Ovary (tissue), 9 donors: ENCODE results near the gene GCHFR. TPM values are rescaled to one million over a fixed set of nuclear protein-coding genes. Genes with fewer than 3 reads are reported as not detected.

Experiments used
- DNase-seq, 5 donors: peaks; one replicate each; pipeline ENCODE4 v3.0.0-alpha.2; 2019 to 2020
- H3K27ac ChIP-seq, 2 donors: fragments of 200-600 bp; one replicate each; pipeline versions ENCODE4 v1.5.1 to v1.8.0; 2019 to 2022
- H3K27me3 ChIP-seq: fragments of 200-600 bp; one replicate; pipeline ENCODE4 v1.8.0; 2022
- H3K36me3 ChIP-seq: fragments of 200-600 bp; sonication (generic); one replicate; pipeline ENCODE4 v1.5.1; 2019
- H3K4me1 ChIP-seq: one replicate; pipeline ENCODE4 v1.8.1; 2013; ENCODE audit warnings: mild to moderate bottlenecking, moderate library complexity; ENCODE audit not compliant: insufficient read depth
- H3K4me3 ChIP-seq: fragments of 200-600 bp; sonication (generic); one replicate; pipeline ENCODE4 v1.5.1; 2017
- H3K9me3 ChIP-seq, 2 donors: fragments of 200-600 bp in 1 of 2; sonication (generic) in 1 of 2; one replicate each; pipeline versions ENCODE4 v1.5.1 to v1.8.1; 2013 to 2019; ENCODE audit warnings: mild to moderate bottlenecking in 1 of 2, moderate library complexity in 1 of 2
- CTCF ChIP-seq, 3 donors: fragments of 450-650 bp in 2 of 3; fragments of 200-600 bp in 1 of 3; IDR thresholded peaks; one replicate each; pipeline versions ENCODE4 v1.5.1 to v1.8.0; 2016 to 2022; ENCODE audit warnings: antibody characterized with exemption in 3 of 3, mild to moderate bottlenecking in 1 of 3
- EP300 ChIP-seq: sonication (generic); formaldehyde crosslinking; IDR thresholded peaks from one replicate; pipeline ENCODE4 v1.6.1; 2017; ENCODE audit warnings: antibody characterized with exemption
- POLR2A ChIP-seq: fragments of 450-650 bp; IDR thresholded peaks from one replicate; pipeline ENCODE4 v1.6.1; 2017; ENCODE audit warnings: antibody characterized with exemption, mild to moderate bottlenecking, moderate library complexity
- WGBS, 3 donors: extraction: QIAGEN DNeasy Blood & Tissue Kit in 1 of 3; methylation state at CpG; one replicate each; pipeline versions ENCODE4 v1.1.5 to v1.1.7; 2013 to 2017; 5-methylcytosine and 5-hydroxymethylcytosine counted together
- intact Hi-C, 4 donors: fragments of 100-400 bp; cut with DNase I; formaldehyde crosslinking; loops; one replicate each; pipeline versions ENCODE4 v1.11.0 to v1.15.1; 2022 to 2023
- polyA plus RNA-seq, 2 donors: library from polyadenylated mRNA; stranded (reverse); fragments of 200-250 nt in 1 of 2; fragments of 350-450 nt in 1 of 2; fragmentation: Illumina TruSeq in 1 of 2; extraction: RNeasy Lipid Tissue Mini Kit (QIAGEN cat#74804) in 1 of 2; gene quantifications; one replicate each; pipeline ENCODE4 v1.2.3, GENCODE V29; 2013 to 2014
- small RNA-seq: library from RNA; depleted of rRNA; stranded (forward); fragments of <200 nt; gene quantifications from one replicate; pipeline ENCODE3, GENCODE V24; 2016
- total RNA-seq, 7 donors: library from RNA; depleted of rRNA in 2 of 7; stranded (reverse); fragments of >200 nt in 2 of 7; fragmentation: NEBNext Ultra II Directional in 3 of 7; extraction: Animal tissue kit (Norgen Biotek cat#: 25700) in 3 of 7; gene quantifications; one replicate each; pipeline versions ENCODE4 v1.1.0 to v1.2.4, GENCODE V29; 2016 to 2023
- donor health status: DM: no; HTN: no; CAD: no; lungs with moderate emphysema.
- donor health status: DM: no; HTN: no; CAD: no.
- donor health status: Bipolar disorder and iron deficiency.
- donor health status: DM: yes; HTN: yes; CAD: no.
- donor health status: DM: no; HTN: no; CAD: no.
- donor health status: DM: yes; HTN: yes; CAD: no.

The GCHFR gene
- total and polyA plus RNA-seq, 9 donors, result 2.8 to 40.1 (median 20.8) TPM

- Histone ChIP-seq H3K4me1 (peaks cover 5% of the 10 kb centered on the region), H3K36me3 (no peaks in the 10 kb centered on the region), H3K27me3 (no peaks in the 10 kb centered on the region), H3K9me3 (no peaks in the 10 kb centered on the region), H3K27ac (no peak overlapping the region), H3K4me3 (no peak overlapping the region)
- WGBS, 3 donors, result 75 to 89% (median 84%) methylated on average over 8 of the region's 8 CpGs
- peak in 1 of 5 donors; percentile 33 for DNase-seq
- intact Hi-C loops, result no loop called here
- TF ChIP-seq EP300 (no peak), POLR2A (no peak), CTCF (IDR thresholded peaks at IDR 0.05) (no peak)
Measured at GRCh38 chr15:40808861-40809450, 45.1 kb downstream of the GCHFR start.

GRCh38 chr15:40812721-40813425, 49.0 kb downstream of the GCHFR start:
- no peaks in the 10 kb centered on the region for H3K36me3 ChIP-seq
- H3K4me1 ChIP-seq, result no peaks in the 10 kb centered on the region
- intact Hi-C loops, result loop anchor here in 1 of 4 donors (5.0 kb wide), 1 partner anchor 61 kb away; no protein-coding TSS in a partner anchor
- H3K27ac ChIP-seq, result no peak overlapping the region
- no peak overlapping the region for H3K4me3 ChIP-seq
- TF ChIP-seq CTCF (IDR thresholded peaks at IDR 0.05) (no peak), POLR2A (no peak), EP300 (no peak)
- no peaks in the 10 kb centered on the region for H3K9me3 ChIP-seq
- no peaks in the 10 kb centered on the region for H3K27me3 ChIP-seq
- 87 to 88% (median 88%) methylated on average over 12 of the region's 12 CpGs for WGBS, 3 donors
- no peak for DNase-seq

GRCh38 chr15:40815042-40815698, 51.3 kb downstream of the GCHFR start:
- Histone ChIP-seq H3K4me1 (no peaks in the 10 kb centered on the region), H3K9me3 (no peaks in the 10 kb centered on the region), H3K27me3 (no peaks in the 10 kb centered on the region), H3K27ac (no peak overlapping the region), H3K36me3 (no peaks in the 10 kb centered on the region), H3K4me3 (no peak overlapping the region)
- 73 to 82% (median 79%) methylated on average over 4 of the region's 4 CpGs for WGBS, 3 donors
- intact Hi-C loops, result no loop called here
- no peak for TF ChIP-seq CTCF (IDR thresholded peaks at IDR 0.05)
- TF ChIP-seq POLR2A, result no peak
- no peak for TF ChIP-seq EP300
- peak in 3 of 5 donors; percentile 26 to 46 (median 28) for DNase-seq

Small RNA genes lying within 50 kb of the gene (small RNA-seq; reads per million reads assigned to genes)
- not detected for gene SUMO2P15

Other genes starting within 250 kb of the GCHFR start
- 10 to 100 TPM; 21.0 to 57.6 (median 31.0) TPM for gene CCDC32, start 199.0 kb upstream of the GCHFR start, total RNA-seq
- gene CCDC32, start 199.0 kb upstream of the GCHFR start, polyA plus RNA-seq, result 10 to 100 TPM; 26.9 to 32.0 TPM
- gene RPUSD2, start 194.8 kb upstream of the GCHFR start, total RNA-seq, result 10 to 100 TPM in 4 of 7 donors, 1 to 10 TPM in 3; 2.9 to 13.0 (median 11.1) TPM
- 1 to 10 TPM; 5.4 to 9.7 TPM for gene RPUSD2, start 194.8 kb upstream of the GCHFR start, polyA plus RNA-seq
- gene KNL1, start 169.8 kb upstream of the GCHFR start, total RNA-seq, result 1 to 10 TPM in 2 of 7 donors, under 1 TPM in 5; 0.13 to 1.4 (median 0.48) TPM
- under 1 TPM; 0.15 to 0.77 TPM for gene KNL1, start 169.8 kb upstream of the GCHFR start, polyA plus RNA-seq
- gene RAD51, start 68.9 kb upstream of the GCHFR start, total RNA-seq, result 1 to 10 TPM in 1 of 7 donors, under 1 TPM in 3, not detected in 3; 0.41 to 2.5 (median 0.52) TPM
- 1 to 10 TPM in 1 of 2 donors, under 1 TPM in 1; 0.85 to 1.8 TPM for gene RAD51, start 68.9 kb upstream of the GCHFR start, polyA plus RNA-seq
- gene RMDN3, start 8.8 kb upstream of the GCHFR start, total RNA-seq, result 10 to 100 TPM; 19.2 to 35.6 (median 25.4) TPM
- 10 to 100 TPM; 21.6 to 23.5 TPM for gene RMDN3, start 8.8 kb upstream of the GCHFR start, polyA plus RNA-seq
- 1 to 10 TPM in 1 of 7 donors, under 1 TPM in 6; 0.41 to 1.2 (median 0.69) TPM for gene C15orf62, start 5.9 kb downstream of the GCHFR start, total RNA-seq
- gene C15orf62, start 5.9 kb downstream of the GCHFR start, polyA plus RNA-seq, result under 1 TPM; 0.33 to 0.52 TPM
- gene ZFYVE19, start 43.0 kb downstream of the GCHFR start, total RNA-seq, result 10 to 100 TPM; 15.9 to 31.0 (median 17.4) TPM
- gene ZFYVE19, start 43.0 kb downstream of the GCHFR start, polyA plus RNA-seq, result 10 to 100 TPM; 14.7 to 19.1 TPM
- gene DNAJC17, start 43.4 kb downstream of the GCHFR start, total RNA-seq, result 10 to 100 TPM; 10.5 to 39.1 (median 31.7) TPM
- 10 to 100 TPM; 26.9 to 57.9 TPM for gene DNAJC17, start 43.4 kb downstream of the GCHFR start, polyA plus RNA-seq
- gene PPP1R14D, start 64.6 kb downstream of the GCHFR start, total RNA-seq, result under 1 TPM in 1 of 7 donors, not detected in 6; 0.95 TPM
- gene PPP1R14D, start 64.6 kb downstream of the GCHFR start, polyA plus RNA-seq, result not detected
- 100 to 1,000 TPM in 1 of 7 donors, 10 to 100 TPM in 2, 1 to 10 TPM in 3, under 1 TPM in 1; 0.76 to 131 (median 7.4) TPM for gene SPINT1, start 80.0 kb downstream of the GCHFR start, total RNA-seq
- 1 to 10 TPM; 1.6 to 2.0 TPM for gene SPINT1, start 80.0 kb downstream of the GCHFR start, polyA plus RNA-seq
- gene RHOV, start 110.2 kb downstream of the GCHFR start, total RNA-seq, result 1 to 10 TPM in 1 of 7 donors, under 1 TPM in 3, not detected in 3; 0.22 to 3.4 (median 0.33) TPM
- under 1 TPM; 0.07 to 0.13 TPM for gene RHOV, start 110.2 kb downstream of the GCHFR start, polyA plus RNA-seq
- gene VPS18, start 130.4 kb downstream of the GCHFR start, total RNA-seq, result 10 to 100 TPM; 12.3 to 26.3 (median 21.8) TPM
- 1 to 10 TPM; 8.0 to 8.2 TPM for gene VPS18, start 130.4 kb downstream of the GCHFR start, polyA plus RNA-seq
- gene DLL4, start 165.3 kb downstream of the GCHFR start, total RNA-seq, result 10 to 100 TPM in 1 of 7 donors, 1 to 10 TPM in 6; 2.6 to 10.7 (median 7.9) TPM
- 10 to 100 TPM in 1 of 2 donors, 1 to 10 TPM in 1; 4.1 to 15.7 TPM for gene DLL4, start 165.3 kb downstream of the GCHFR start, polyA plus RNA-seq
- 100 to 1,000 TPM in 1 of 7 donors, 10 to 100 TPM in 2, 1 to 10 TPM in 2, under 1 TPM in 2; 0.50 to 146 (median 2.6) TPM for gene CHAC1, start 189.4 kb downstream of the GCHFR start, total RNA-seq
- gene CHAC1, start 189.4 kb downstream of the GCHFR start, polyA plus RNA-seq, result 1 to 10 TPM in 1 of 2 donors, under 1 TPM in 1; 0.18 to 1.0 TPM